GM19043 (cell line): ENCODE results near the gene COL6A2.
"Not testable (repeated sequence)": the region's sequence is repeated elsewhere in the genome, so short reads cannot be mapped to it uniquely, and the experiment has no call there.

ENCODE experiments used
- ATAC-seq: cut with Tn5 transposase; IDR thresholded peaks from one replicate; pipeline ENCODE4 v1.9.1; 2021; ENCODE audit warnings: low read depth; ENCODE audit not compliant: unreplicated experiment

COL6A2 gene

DNA sequence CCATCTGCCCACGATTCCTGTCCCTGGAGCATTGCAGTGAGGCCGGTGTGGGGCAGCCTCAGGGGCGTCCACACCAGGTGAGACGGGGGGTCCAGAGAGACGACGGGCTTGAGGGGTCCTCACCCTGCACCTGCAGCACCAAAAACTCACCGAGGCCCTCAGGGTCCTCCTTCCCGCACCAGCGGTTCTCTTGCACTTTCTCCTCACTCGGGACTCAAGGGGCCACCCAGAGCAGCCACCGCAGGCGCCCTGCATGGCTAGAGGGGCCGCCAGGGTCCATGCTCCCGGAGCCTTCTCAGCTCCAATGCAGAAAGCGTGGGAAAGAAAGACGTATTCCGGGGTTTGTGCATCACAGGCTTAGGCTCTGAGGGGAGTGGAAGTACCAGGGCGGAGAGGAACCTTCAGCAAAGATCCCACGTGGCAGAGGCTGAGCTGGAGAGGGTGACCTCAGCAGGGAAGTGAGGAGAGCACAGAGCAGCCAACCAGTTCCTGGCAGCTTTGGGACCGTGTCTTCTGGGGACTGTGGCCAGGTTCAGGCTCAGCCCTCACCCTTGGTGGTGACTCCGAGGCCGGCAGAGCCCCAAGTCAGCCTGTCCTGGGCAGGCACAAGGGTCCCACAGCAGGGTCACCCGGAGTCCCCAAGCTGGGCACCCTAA, 19.5 kb upstream of the COL6A2 start:
- ATAC-seq: no peak

- ATAC-seq: no peak
These were observed 18.9 kb upstream of the COL6A2 start for GRCh38 chr21:46078978-46079351.

DNA sequence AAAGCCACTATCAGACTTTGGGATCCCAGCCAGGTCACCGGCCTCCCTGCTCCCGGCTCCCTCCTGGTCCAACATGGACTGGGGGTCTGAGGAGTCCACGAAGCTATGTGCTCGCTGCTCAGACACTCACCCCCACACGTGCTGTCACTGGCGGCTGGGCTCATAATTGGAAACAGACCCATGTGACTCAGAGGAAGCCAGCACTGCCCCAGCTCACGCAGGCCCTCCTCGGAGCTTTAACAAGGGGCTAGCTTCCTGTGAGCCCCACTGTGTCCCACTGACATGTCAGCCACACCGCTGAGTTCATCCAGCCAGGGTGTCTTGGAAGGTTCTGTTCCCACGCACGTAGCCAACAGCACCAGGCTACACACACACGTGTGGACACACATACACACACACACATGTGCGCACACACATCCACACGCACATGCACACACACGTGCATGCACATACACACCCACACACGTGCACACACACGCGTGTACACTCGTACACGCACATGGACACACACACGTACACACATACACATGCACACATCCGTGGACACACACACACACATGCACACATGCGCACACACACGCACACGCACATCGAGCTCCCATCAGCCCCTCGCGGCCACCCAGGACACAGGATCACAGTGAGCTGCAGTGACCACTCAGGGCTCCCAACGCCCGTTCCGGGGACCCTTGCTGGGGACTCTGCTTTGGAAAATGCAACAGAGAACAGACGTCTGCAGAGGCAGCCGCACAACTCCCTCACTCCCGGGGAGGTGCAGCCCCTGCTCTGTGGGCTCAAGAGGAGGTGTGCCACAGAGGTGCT, 18.4 kb upstream of the COL6A2 start:
- no peak for ATAC-seq

GRCh38 chr21:46080171-46081021, 17.5 kb upstream of the COL6A2 start:
- ATAC-seq: no peak

GRCh38 chr21:46081022-46081861, 16.7 kb upstream of the COL6A2 start:
- ATAC-seq: no peak

DNA sequence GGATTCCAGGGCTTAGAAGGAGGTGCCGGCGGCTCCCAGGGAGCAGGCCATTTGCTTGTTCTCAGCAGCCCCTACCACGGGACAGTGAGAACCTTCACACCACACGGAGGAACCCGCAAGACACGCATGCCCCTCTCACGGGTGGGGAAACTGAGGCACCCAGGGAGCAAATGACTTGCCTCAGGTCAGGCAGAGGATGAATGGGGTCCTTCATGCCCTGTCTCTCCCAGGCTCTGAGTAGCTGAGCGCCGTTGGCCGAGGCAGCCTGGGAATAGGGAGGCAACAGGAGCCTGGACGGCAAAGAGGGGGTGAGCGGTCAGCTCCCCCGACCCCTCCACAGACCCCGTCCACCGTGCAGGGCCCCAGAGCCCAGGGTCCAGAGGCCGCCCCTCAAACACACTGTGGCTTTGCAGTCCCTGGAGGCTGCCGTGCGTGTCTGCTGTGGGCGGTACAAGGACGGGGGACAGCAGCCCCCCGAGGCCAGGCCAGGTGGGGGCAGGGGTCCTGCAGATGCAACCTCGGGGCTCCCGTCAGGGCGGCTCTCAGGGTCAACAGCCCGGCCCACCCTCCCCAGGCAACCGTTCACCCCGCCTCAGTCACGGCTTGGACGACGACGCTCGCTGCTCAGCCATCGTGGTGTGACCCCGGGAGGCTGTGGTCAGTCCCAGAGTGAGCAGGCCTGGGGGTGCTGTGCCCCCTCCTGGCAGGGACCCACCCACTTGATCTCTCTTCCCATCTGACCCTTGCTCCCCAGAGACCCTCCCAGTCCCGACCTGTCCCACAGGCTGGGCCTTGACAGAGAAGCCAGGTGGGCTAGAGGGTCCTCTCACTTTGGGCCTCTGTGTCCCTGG, 15.8 kb upstream of the COL6A2 start:
- ATAC-seq: no peak

DNA sequence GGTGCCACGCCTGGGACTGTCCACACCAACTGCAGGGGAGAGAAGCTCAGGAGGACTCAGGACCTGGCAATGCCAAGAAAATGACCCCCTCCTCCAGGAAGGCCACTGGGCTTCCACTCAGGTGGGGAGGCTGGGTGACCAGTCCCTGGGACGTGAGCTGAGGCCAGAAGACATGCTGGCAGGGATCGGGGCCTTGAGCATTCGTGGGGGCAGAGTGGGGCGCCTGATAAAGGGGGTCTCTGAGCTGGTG, 15.3 kb upstream of the COL6A2 start:
- no peak for ATAC-seq

- ATAC-seq: no peak
These were observed 14.7 kb upstream of the COL6A2 start for GRCh38 chr21:46082963-46083790.

GRCh38 chr21:46083791-46084561, 13.9 kb upstream of the COL6A2 start:
- ATAC-seq: no peak

DNA sequence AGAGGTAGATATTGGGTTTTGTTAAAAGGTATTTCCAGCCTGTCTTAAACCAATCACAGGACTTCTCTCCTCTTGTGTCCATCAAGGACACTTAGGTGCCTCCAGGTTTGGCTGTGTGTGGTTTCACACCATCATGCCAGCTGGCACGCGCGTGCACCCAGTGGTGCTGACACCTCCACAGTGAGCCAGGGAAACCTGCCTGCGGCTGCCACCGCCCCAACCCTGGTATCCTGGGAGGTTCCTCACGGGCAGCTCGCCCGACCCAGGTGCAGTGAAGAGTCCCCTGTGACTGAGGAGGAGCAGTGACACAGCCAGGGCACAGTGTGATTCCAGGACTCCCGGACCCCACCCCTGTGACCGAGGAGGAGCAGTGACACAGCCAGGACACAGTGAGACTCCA, 13.2 kb upstream of the COL6A2 start:
- ATAC-seq: no peak

GRCh38 chr21:46085259-46085658, 12.7 kb upstream of the COL6A2 start:
- ATAC-seq: not testable (repeated sequence)

DNA sequence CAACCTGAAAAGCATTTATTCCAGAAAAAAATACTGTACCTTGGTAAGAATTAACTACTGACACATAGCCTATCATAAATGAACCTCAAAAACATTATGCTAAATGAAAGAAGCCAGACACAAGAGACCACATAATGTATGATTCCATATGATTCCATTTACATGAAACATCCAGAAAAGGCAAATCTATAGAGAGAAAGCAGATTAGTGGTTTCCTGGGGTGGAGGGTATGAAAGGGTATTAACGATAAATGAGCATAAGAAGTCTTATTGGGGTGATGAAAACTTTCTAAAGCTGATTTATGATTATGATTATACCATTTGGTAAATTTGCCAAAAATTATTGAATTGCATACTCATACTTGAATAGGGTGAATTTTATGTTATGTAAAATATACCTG, 10.3 kb upstream of the COL6A2 start:
- ATAC-seq: no peak

DNA sequence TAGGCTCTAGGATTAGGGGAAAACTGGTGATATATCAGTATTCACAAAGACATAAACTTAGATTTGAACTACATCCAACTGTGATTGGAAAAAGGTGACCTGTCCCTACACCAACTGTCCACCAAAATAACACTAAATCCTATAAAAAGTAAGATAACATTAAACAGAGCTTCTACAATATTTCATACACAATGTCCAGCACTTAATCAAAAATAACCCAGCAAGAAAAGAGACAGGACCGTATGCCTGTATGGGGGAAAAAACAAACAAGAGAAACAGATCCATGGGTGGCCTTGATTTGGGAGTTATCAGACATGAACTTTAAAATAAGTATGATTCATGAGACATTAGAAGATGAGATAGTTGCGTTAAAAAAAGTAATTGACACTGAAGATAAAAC, 9.7 kb upstream of the COL6A2 start:
- ATAC-seq: no peak

DNA sequence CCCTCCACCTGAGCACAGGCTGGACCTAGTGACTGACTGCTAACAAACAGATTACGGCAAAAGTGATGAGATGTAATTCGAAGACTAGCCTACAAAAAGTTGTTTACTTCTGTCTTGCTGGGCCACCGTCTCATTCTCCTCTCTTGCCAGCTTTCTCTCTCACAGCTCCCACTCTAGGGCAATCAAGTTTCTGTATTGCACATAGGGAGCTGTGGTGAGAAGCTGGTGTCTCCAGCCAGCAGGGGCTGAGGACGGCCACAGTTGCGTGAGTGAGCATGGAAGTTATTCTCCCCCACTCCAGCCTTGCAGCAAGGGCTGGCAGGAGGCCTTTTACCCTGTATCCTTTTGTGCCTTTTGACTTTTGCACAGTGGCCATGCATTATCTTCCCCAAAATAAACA, 8.6 kb upstream of the COL6A2 start:
- ATAC-seq: no peak

DNA sequence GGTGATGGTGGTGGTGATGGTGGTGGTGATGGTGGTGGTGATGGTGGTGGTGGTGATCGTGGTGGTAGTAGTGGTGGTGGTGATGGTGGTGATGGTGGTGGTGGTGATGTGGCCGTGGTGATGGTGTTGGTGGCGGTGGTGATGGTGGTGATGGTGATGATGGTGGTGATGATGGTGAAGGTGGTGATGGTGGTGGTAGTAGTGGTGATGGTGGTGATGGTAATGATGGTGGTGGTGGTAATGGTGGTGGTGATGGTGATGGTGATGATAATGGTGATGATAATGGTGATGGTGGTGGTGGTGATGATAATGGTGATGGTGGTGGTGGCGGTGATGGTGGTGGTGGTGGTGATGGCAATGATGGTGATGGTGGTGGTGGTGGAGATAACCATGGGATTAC, 6.8 kb upstream of the COL6A2 start:
- no peak for ATAC-seq

DNA sequence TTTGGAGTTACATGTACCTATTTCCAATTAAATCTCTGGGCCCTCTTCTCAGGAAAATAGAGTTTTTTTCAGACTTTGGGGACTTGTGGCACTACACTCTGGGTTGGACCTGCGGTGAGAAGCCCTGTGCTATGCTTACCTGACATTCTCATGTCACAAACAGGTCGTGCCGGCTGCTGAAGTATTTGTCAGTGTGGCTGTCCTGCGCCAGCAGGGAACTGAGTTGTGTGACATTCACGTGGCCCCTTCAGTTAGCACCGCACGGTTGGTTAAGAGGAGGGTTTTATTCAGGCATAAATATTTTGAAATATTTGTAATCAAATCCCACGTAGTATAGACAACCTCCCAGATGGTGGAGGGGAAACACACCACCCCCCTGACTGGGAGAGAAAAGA, 6.3 kb upstream of the COL6A2 start:
- no peak for ATAC-seq

- no peak for ATAC-seq
These were observed 5.7 kb upstream of the COL6A2 start for GRCh38 chr21:46092026-46092764.
